H1 (cell line): ENCODE results near the gene PTMA.

Source experiments
- CEBPB ChIP-seq: IDR thresholded peaks from 2 replicates; pipeline ENCODE4 v1.6.1; 2012; ENCODE audit warnings: low read depth, low read length
- CTCF ChIP-seq, 3 experiments: IDR thresholded peaks; 1 replicate in 2 of 3; 2 replicates in 1 of 3; pipeline versions ENCODE4 v1.5.1 to v1.6.1; 2011; ENCODE audit warnings: low read length in 3 of 3, mild to moderate bottlenecking in 3 of 3, inconsistent platforms in 2 of 3, low read depth in 1 of 3, moderate library complexity in 1 of 3; ENCODE audit not compliant: insufficient read depth in 1 of 3; ENCODE audit errors: control extremely low read depth in 1 of 3
- EZH2 ChIP-seq: fragments of 200-600 bp; sonication (generic); IDR thresholded peaks from 2 replicates; pipeline ENCODE4 v1.7.1; 2012; ENCODE audit warnings: low read depth, mild to moderate bottlenecking, moderate library complexity, low read length, inconsistent platforms; ENCODE audit not compliant: severe bottlenecking
- RNF2 ChIP-seq: fragments of 200-900, 300-1000 bp; sonication (generic); IDR thresholded peaks from 2 replicates; pipeline ENCODE4 v1.7.1; 2016; ENCODE audit warnings: borderline replicate concordance, low read depth, mild to moderate bottlenecking, antibody characterized with exemption, low read length; ENCODE audit not compliant: poor library complexity, severe bottlenecking; ENCODE audit errors: missing control alignments
- SP1 ChIP-seq: IDR thresholded peaks from 2 replicates; pipeline ENCODE4 v1.6.1; 2011; ENCODE audit warnings: low read depth, low read length
- ZNF274 ChIP-seq: IDR thresholded peaks from 2 replicates; pipeline ENCODE4 v1.7.0; 2012; ENCODE audit warnings: low read length, borderline replicate concordance; ENCODE audit errors: extremely low read depth

GRCh38 chr2:231751042-231751815 is 42.9 kb downstream of the PTMA start:
- TF ChIP-seq CEBPB = no peak
- no peak for TF ChIP-seq EZH2
- no peak for TF ChIP-seq CTCF (IDR thresholded peaks at IDR 0.05; ENCODE audit: control extremely low read depth in 1 of 3, insufficient read depth in 1 of 3, low read depth in 1 of 3, low read length in 3 of 3)
- no peak for TF ChIP-seq RNF2
- TF ChIP-seq SP1 = no peak
- no peak for TF ChIP-seq ZNF274
